Measurements from ENCODE around the gene GNAI3. TPM values are rescaled to one million over a fixed set of nuclear protein-coding genes. Genes with fewer than 3 reads are reported as not detected.

Gene GNAI3
- polyA plus RNA-seq, 1 donor (not counting 4 experiments of a cell fraction or from before 2014, with no cell fraction given): 14.1 TPM

DNA sequence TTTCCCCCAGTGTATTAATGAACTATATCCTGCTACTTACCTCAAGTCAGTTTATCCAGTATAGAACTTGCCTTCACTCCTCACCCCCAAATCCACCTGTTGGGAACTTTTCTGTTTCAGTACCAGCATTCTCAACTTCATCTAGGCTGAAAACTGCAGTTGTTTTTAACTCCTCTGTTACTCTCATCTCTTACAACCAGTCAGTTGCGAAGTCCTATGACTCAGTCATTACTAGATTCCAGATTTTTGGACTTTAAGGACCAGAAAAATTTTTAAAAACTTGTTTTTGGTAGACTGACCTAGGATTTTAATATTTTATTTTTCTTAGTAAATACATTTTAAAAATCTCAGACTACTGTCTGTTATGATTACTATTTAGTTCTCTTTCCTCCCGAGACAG, 8.1 kb downstream of the GNAI3 start:
- Histone ChIP-seq H3K36me3 (ENCODE audit: control insufficient read depth in 2 of 2, extremely low read depth in 1 of 2, insufficient read depth in 2 of 2, low read length in 2 of 2) (no peaks in the 10 kb centered on the region), H3K9me1 (ENCODE audit: control insufficient read depth, extremely low read depth, insufficient read depth, low read length) (no peaks in the 10 kb centered on the region), H3K27ac (ENCODE audit: control insufficient read depth, insufficient read depth, low read length) (no peak overlapping the region), H3K9me3 (ENCODE audit: control insufficient read depth, low read depth, low read length) (no peaks in the 10 kb centered on the region), H4K20me1 (ENCODE audit: control insufficient read depth, extremely low read depth, insufficient read depth, low read length) (peaks cover 28% of the 10 kb centered on the region), H3K4me2 (ENCODE audit: control insufficient read depth, extremely low read depth, insufficient read depth, low read depth, low read length) (no peak overlapping the region), H3K4me3 (ENCODE audit: control insufficient read depth in 2 of 3, extremely low read depth in 1 of 3, insufficient read depth in 2 of 3, low read depth in 1 of 3, low read length in 3 of 3) (no peak overlapping the region), H3K27me3 (ENCODE audit: control insufficient read depth, extremely low read depth, insufficient read depth, low read length) (no peaks in the 10 kb centered on the region), H3K79me2 (ENCODE audit: control insufficient read depth, insufficient read depth, low read length) (peaks cover 100% of the 10 kb centered on the region), H3K9ac (ENCODE audit: control insufficient read depth, extremely low read depth, insufficient read depth, low read length) (no peak overlapping the region), H3K4me1 (ENCODE audit: control insufficient read depth, extremely low read depth, insufficient read depth, low read length) (no peaks in the 10 kb centered on the region), H2AFZ (ENCODE audit: control insufficient read depth, low read length) (no peak overlapping the region)
- TF ChIP-seq EZH2 (IDR thresholded peaks at IDR 0.05; ENCODE audit: low read length): no peak
- TF ChIP-seq, protein P1, sequence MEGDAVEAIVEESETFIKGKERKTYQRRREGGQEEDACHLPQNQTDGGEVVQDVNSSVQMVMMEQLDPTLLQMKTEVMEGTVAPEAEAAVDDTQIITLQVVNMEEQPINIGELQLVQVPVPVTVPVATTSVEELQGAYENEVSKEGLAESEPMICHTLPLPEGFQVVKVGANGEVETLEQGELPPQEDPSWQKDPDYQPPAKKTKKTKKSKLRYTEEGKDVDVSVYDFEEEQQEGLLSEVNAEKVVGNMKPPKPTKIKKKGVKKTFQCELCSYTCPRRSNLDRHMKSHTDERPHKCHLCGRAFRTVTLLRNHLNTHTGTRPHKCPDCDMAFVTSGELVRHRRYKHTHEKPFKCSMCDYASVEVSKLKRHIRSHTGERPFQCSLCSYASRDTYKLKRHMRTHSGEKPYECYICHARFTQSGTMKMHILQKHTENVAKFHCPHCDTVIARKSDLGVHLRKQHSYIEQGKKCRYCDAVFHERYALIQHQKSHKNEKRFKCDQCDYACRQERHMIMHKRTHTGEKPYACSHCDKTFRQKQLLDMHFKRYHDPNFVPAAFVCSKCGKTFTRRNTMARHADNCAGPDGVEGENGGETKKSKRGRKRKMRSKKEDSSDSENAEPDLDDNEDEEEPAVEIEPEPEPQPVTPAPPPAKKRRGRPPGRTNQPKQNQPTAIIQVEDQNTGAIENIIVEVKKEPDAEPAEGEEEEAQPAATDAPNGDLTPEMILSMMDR (optimal IDR thresholded peaks at IDR 0.05 in 1 of 3, IDR thresholded peaks at IDR 0.05 in 1 of 3, conservative IDR thresholded peaks at IDR 0.05 in 1 of 3; ENCODE audit: extremely low read depth in 1 of 3, insufficient read depth in 2 of 3, low read length in 3 of 3): no peak
- FAIRE-seq (no peak), DNase-seq (ENCODE audit: low read depth, low spot score) (no peak)
- dilution Hi-C loops (cut with MboI; ENCODE audit: extremely low pct_ligation_motif_present, low sequenced_read_pairs): no loop called here

DNA sequence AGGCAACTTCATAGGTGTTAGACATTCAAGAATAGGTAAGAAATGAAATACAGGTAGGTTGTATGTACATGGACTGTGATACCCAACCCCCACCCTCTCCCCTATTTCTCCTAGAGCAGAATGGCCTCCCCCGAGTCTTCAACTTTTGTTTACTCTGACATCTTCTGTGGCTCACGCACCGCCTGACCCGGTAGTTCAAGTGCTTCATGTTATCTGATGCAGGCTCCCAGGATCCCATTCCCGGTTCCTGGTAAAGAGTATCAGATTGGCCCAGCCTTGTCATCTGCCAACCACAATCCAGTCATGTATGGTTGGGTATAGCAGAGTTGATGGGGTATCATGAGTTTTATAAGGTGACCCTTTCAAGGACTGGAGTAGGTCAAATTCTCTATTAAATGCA, 9.1 kb downstream of the GNAI3 start:
- Histone ChIP-seq H3K4me1 (ENCODE audit: control insufficient read depth, extremely low read depth, insufficient read depth, low read length) (no peaks in the 10 kb centered on the region), H3K4me2 (ENCODE audit: control insufficient read depth, extremely low read depth, insufficient read depth, low read depth, low read length) (no peak overlapping the region), H3K4me3 (ENCODE audit: control insufficient read depth in 2 of 3, extremely low read depth in 1 of 3, insufficient read depth in 2 of 3, low read depth in 1 of 3, low read length in 3 of 3) (no peak overlapping the region), H3K79me2 (ENCODE audit: control insufficient read depth, insufficient read depth, low read length) (peaks cover 100% of the 10 kb centered on the region), H2AFZ (ENCODE audit: control insufficient read depth, low read length) (no peak overlapping the region), H3K36me3 (ENCODE audit: control insufficient read depth in 2 of 2, extremely low read depth in 1 of 2, insufficient read depth in 2 of 2, low read length in 2 of 2) (no peaks in the 10 kb centered on the region), H3K9me3 (ENCODE audit: control insufficient read depth, low read depth, low read length) (no peaks in the 10 kb centered on the region), H3K9ac (ENCODE audit: control insufficient read depth, extremely low read depth, insufficient read depth, low read length) (no peak overlapping the region), H3K27me3 (ENCODE audit: control insufficient read depth, extremely low read depth, insufficient read depth, low read length) (no peaks in the 10 kb centered on the region), H3K27ac (ENCODE audit: control insufficient read depth, insufficient read depth, low read length) (no peak overlapping the region), H3K9me1 (ENCODE audit: control insufficient read depth, extremely low read depth, insufficient read depth, low read length) (no peaks in the 10 kb centered on the region), H4K20me1 (ENCODE audit: control insufficient read depth, extremely low read depth, insufficient read depth, low read length) (peaks cover 28% of the 10 kb centered on the region)
- DNase-seq (ENCODE audit: low read depth, low spot score) (no peak), FAIRE-seq (no peak)
- dilution Hi-C loops (cut with MboI; ENCODE audit: extremely low pct_ligation_motif_present, low sequenced_read_pairs): no loop called here
- no peak for TF ChIP-seq EZH2 (IDR thresholded peaks at IDR 0.05; ENCODE audit: low read length)
- TF ChIP-seq, protein P1 (optimal IDR thresholded peaks at IDR 0.05 in 1 of 3, IDR thresholded peaks at IDR 0.05 in 1 of 3, conservative IDR thresholded peaks at IDR 0.05 in 1 of 3; ENCODE audit: extremely low read depth in 1 of 3, insufficient read depth in 2 of 3, low read length in 3 of 3): no peak
